ENCODE data around the gene RNF225. TPM values are rescaled to one million over a fixed set of nuclear protein-coding genes. Genes with fewer than 3 reads are reported as not detected.

Gene RNF225
- total and polyA plus RNA-seq, 10 of the 15 experiments (the other 5 are each of a cell fraction or from before 2014, with no cell fraction given) = 0.27 to 0.28 TPM; not detected in 8

GRCh38 chr19:58353717-58354477 is 41.6 kb upstream of the RNF225 start:
- ChIA-PET CTCF (no interaction called here), RAD21 (ENCODE audit: unreplicated experiment) (no interaction called here), POLR2A (no interaction called here), SMC1A (ENCODE audit: uncharacterized antibody, unreplicated experiment) (no interaction called here)
- FAIRE-seq (no peak), ATAC-seq (no peak), DNase-seq (ENCODE audit: low read depth, low spot score) (no peak)
- Histone ChIP-seq H4K20me1 (ENCODE audit: control insufficient read depth, insufficient read depth) (no peaks in the 10 kb centered on the region), H3K4me2 (ENCODE audit: control insufficient read depth, insufficient read depth) (no peak overlapping the region), H3K27me3 (replicated peaks in 1 of 2; ENCODE audit: control insufficient read depth in 2 of 2, insufficient read depth in 2 of 2, low read length in 1 of 2) (no peaks in the 10 kb centered on the region), H3K36me3 (ENCODE audit: control insufficient read depth in 2 of 2, insufficient read depth in 2 of 2, low read length in 1 of 2) (no peaks in the 10 kb centered on the region), H3K4me1 (ENCODE audit: control insufficient read depth, insufficient read depth, low read length) (no peaks in the 10 kb centered on the region; the same call in none of the 2 replicates), H3K79me2 (ENCODE audit: control insufficient read depth, insufficient read depth, low read length) (no peaks in the 10 kb centered on the region), H2AFZ (ENCODE audit: control insufficient read depth, low read depth, low read length) (no peak overlapping the region), H3K27ac (ENCODE audit: control insufficient read depth, insufficient read depth) (no peak overlapping the region), H3K4me3 (no peak overlapping the region), H3K9me3 (replicated peaks; ENCODE audit: control insufficient read depth, insufficient read depth, low read length) (peaks cover 2% of the 10 kb centered on the region; the same call in 1 of the 3 replicates), H3K9ac (ENCODE audit: control insufficient read depth, insufficient read depth, low read length) (no peak overlapping the region)
- TF ChIP-seq POLR2A (IDR thresholded peaks at IDR 0.05; ENCODE audit: low read depth, low read length) (0 out of 2 replicates have a peak, but pooled peaks have one; percentile 11), WRNIP1 (IDR thresholded peaks at IDR 0.05; ENCODE audit: borderline replicate concordance, low read depth, low read length) (no peak), USF1 (IDR thresholded peaks at IDR 0.05; ENCODE audit: borderline replicate concordance, extremely low read length, insufficient read depth, low read depth, low read length) (no peak)
- in situ Hi-C loops (cut with MboI) (no loop called here), intact Hi-C loops (cut with micrococcal nuclease; ENCODE audit: unreplicated experiment) (no loop called here)
- BruUV-seq (replicated peaks) = no TSS peak
- WGBS (ENCODE audit: insufficient coverage, insufficient replicate concordance, low lambda C conversion rate, missing lambda C conversion rate) = 73% methylated on average over 15 of the region's 15 CpGs

- DNase-seq (ENCODE audit: low read depth, low spot score) = no peak
- ChIA-PET SMC1A (ENCODE audit: uncharacterized antibody, unreplicated experiment) (no interaction called here), POLR2A (no interaction called here), RAD21 (ENCODE audit: unreplicated experiment) (interaction anchor here (0.9 kb wide), 1 partner anchor 134 kb away, joined by 3 read pairs; no protein-coding TSS in a partner anchor), CTCF (interaction anchor here (0.5 kb wide), 1 partner anchor 69 kb away, joined by 3 read pairs; no protein-coding TSS in a partner anchor)
- Histone ChIP-seq H3K4me1 (ENCODE audit: control insufficient read depth, insufficient read depth, low read length) (no peaks in the 10 kb centered on the region; the same call in none of the 2 replicates), H3K4me3 (no peak overlapping the region), H3K4me2 (ENCODE audit: control insufficient read depth, insufficient read depth) (no peak overlapping the region), H2AFZ (ENCODE audit: control insufficient read depth, low read depth, low read length) (no peak overlapping the region), H3K27ac (ENCODE audit: control insufficient read depth, insufficient read depth) (no peak overlapping the region), H3K27me3 (replicated peaks in 1 of 2; ENCODE audit: control insufficient read depth in 2 of 2, insufficient read depth in 2 of 2, low read length in 1 of 2) (no peaks in the 10 kb centered on the region), H3K79me2 (ENCODE audit: control insufficient read depth, insufficient read depth, low read length) (no peaks in the 10 kb centered on the region), H3K36me3 (ENCODE audit: control insufficient read depth in 2 of 2, insufficient read depth in 2 of 2, low read length in 1 of 2) (no peaks in the 10 kb centered on the region), H4K20me1 (ENCODE audit: control insufficient read depth, insufficient read depth) (no peaks in the 10 kb centered on the region), H3K9ac (ENCODE audit: control insufficient read depth, insufficient read depth, low read length) (no peak overlapping the region), H3K9me3 (replicated peaks; ENCODE audit: control insufficient read depth, insufficient read depth, low read length) (peaks cover 2% of the 10 kb centered on the region; the same call in 1 of the 3 replicates)
- TSS peak; percentile 29 for BruUV-seq (replicated peaks)
- no peak for ATAC-seq
- WGBS (ENCODE audit: insufficient coverage, insufficient replicate concordance, low lambda C conversion rate, missing lambda C conversion rate) = 60% methylated on average over 6 of the region's 6 CpGs
- FAIRE-seq = no peak
- in situ Hi-C loops (cut with MboI) = no loop called here
- intact Hi-C loops (cut with micrococcal nuclease; ENCODE audit: unreplicated experiment) = no loop called here
- TF ChIP-seq ZNF384 (IDR thresholded peaks at IDR 0.05; ENCODE audit: borderline replicate concordance, low read depth, low read length) (no peak), HDAC6 (IDR thresholded peaks at IDR 0.05; ENCODE audit: unreplicated experiment) (no peak), IKZF2 (IDR thresholded peaks at IDR 0.05) (no peak), DPF2 (IDR thresholded peaks at IDR 0.05) (no peak), MEF2B (IDR thresholded peaks at IDR 0.05; ENCODE audit: partially characterized antibody, poor library complexity, severe bottlenecking) (no peak), CREB1 (IDR thresholded peaks at IDR 0.05; ENCODE audit: low read depth) (no peak), ELK1 (IDR thresholded peaks at IDR 0.05; ENCODE audit: low read depth, low read length) (no peak), CEBPZ (IDR thresholded peaks at IDR 0.05; ENCODE audit: low read depth, low read length) (no peak)
These were observed 40.9 kb upstream of the RNF225 start for GRCh38 chr19:58354478-58355030.
